HFFc6 (cell line): ENCODE results near the gene DYNC1LI2. TPM values are rescaled to one million over a fixed set of nuclear protein-coding genes. Genes with fewer than 3 reads are reported as not detected.

Experiments used
- DNase-seq: peaks from one replicate; pipeline ENCODE4 v3.0.0-alpha.2; 2018
- H3K27ac Mint-ChIP-seq: 2 replicates; pipeline ENCODE4 v1.8.0; 2020; ENCODE audit warnings: mild to moderate bottlenecking, mixed read lengths
- H3K27me3 Mint-ChIP-seq: 2 replicates; pipeline ENCODE4 v1.8.0; 2021; ENCODE audit warnings: mild to moderate bottlenecking, moderate library complexity, mixed read lengths; ENCODE audit not compliant: insufficient read depth
- H3K36me3 Mint-ChIP-seq: 2 replicates; pipeline ENCODE4 v1.8.0; 2021; ENCODE audit warnings: low read depth, mixed read lengths
- H3K4me1 Mint-ChIP-seq: 2 replicates; pipeline ENCODE4 v1.8.0; 2020; ENCODE audit warnings: low read depth, mixed read lengths
- H3K4me3 Mint-ChIP-seq: 2 replicates; pipeline ENCODE4 v1.8.0; 2020; ENCODE audit warnings: mild to moderate bottlenecking, moderate library complexity, mixed read lengths
- H3K9me3 Mint-ChIP-seq: 2 replicates; pipeline ENCODE4 v1.8.0; 2020; ENCODE audit warnings: mild to moderate bottlenecking, mixed read lengths
- total RNA-seq, 6 experiments: library from RNA; stranded (reverse); fragmentation: NEBNext Ultra II Directional; extraction: Animal tissue kit (Norgen Biotek cat#: 25700); gene quantifications; 2 replicates in 1 of 6; 3 replicates in 5 of 6; pipeline ENCODE4 v1.2.3, GENCODE V29; 2021
- TF ChIP-seq, protein P1 (sequence below): fragments of 200-600 bp; sonication (generic); IDR thresholded peaks from 2 replicates; pipeline ENCODE4 v1.5.0; 2021; ENCODE audit warnings: antibody characterized with exemption, mild to moderate bottlenecking

Gene DYNC1LI2
- total RNA-seq, 6 experiments from 2014 or later, result 84.7 to 103 (median 99.7) TPM

DNA sequence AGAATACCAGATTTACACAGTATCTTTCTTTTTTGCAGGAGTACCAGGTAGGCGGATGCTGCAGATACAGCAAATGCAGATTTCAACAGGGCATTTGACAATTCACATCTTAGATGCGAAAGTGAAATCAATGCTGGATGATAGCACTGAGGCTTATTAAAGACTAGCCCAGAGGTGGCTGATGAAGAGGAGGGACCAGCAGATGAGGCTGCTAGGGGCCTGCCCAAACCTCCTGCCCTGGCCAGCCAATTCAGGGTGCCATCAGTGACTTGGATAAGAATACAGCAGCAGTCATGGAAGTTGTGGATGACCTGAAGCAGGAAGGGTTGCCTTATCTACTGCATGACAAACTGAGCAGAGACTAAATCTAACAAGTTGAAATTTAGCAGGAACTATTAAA is 1.5 kb upstream of the DYNC1LI2 start:
- Mint-ChIP-seq H3K27ac (no peak overlapping the region), H3K4me1 (peaks cover 33% of the 10 kb centered on the region), H3K27me3 (peaks cover 1% of the 10 kb centered on the region), H3K4me3 (no peak overlapping the region), H3K36me3 (peaks cover 27% of the 10 kb centered on the region), H3K9me3 (no peaks in the 10 kb centered on the region; the same call in 1 of the 2 replicates)
- DNase-seq, result no peak
- TF ChIP-seq, protein P1, sequence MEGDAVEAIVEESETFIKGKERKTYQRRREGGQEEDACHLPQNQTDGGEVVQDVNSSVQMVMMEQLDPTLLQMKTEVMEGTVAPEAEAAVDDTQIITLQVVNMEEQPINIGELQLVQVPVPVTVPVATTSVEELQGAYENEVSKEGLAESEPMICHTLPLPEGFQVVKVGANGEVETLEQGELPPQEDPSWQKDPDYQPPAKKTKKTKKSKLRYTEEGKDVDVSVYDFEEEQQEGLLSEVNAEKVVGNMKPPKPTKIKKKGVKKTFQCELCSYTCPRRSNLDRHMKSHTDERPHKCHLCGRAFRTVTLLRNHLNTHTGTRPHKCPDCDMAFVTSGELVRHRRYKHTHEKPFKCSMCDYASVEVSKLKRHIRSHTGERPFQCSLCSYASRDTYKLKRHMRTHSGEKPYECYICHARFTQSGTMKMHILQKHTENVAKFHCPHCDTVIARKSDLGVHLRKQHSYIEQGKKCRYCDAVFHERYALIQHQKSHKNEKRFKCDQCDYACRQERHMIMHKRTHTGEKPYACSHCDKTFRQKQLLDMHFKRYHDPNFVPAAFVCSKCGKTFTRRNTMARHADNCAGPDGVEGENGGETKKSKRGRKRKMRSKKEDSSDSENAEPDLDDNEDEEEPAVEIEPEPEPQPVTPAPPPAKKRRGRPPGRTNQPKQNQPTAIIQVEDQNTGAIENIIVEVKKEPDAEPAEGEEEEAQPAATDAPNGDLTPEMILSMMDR, result no peak

DNA sequence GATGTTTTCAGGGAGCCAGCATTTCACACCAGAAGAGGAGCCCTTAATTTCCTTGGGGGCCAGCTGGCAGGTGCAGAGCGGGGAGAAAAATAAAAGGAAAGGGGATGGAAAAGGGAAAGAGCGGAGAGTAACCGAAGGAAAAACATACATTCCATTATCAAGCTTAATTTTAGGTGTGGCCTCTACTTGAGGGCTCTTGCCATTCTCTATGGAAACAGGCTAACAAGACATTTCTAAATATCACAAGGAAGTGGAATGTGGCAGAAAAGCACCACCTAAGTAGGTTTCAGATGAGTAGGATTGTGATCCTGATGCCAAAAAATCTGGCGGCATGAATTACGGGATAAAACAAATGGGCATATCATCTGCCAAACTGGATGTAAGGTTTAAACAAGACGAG is 970 bp upstream of the DYNC1LI2 start:
- Mint-ChIP-seq H3K27me3 (peaks cover 1% of the 10 kb centered on the region), H3K9me3 (no peaks in the 10 kb centered on the region; the same call in 1 of the 2 replicates), H3K27ac (peak overlapping the region; percentile 75)

DNA sequence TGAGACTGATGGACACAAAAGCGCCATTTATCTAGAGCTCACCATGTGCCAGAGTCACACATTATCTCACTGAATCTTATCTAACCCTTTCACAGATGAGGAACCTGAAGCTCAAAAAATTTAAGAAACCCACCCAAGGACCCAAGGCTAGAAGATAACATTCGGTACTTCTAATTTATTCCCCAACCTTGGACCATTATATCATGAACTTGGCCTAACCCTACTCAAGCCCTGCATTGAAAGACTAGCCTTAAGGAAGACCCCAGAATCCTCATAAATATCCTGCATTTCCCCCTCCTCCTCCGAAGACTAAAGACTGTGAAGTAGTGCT is 548 bp upstream of the DYNC1LI2 start:
- TF ChIP-seq, protein P1, result peak; percentile 12; the same call in 1 of the 2 replicates
- no peaks in the 10 kb centered on the region; the same call in 1 of the 2 replicates for H3K9me3 Mint-ChIP-seq

More for the DNA sequence above, 970 bp upstream of the DYNC1LI2 start:
- no peak for DNase-seq
- TF ChIP-seq, protein P1, result no peak
- peak overlapping the region; percentile 83 for H3K4me3 Mint-ChIP-seq
- peaks cover 33% of the 10 kb centered on the region for H3K4me1 Mint-ChIP-seq
- H3K36me3 Mint-ChIP-seq, result peaks cover 27% of the 10 kb centered on the region

DNA sequence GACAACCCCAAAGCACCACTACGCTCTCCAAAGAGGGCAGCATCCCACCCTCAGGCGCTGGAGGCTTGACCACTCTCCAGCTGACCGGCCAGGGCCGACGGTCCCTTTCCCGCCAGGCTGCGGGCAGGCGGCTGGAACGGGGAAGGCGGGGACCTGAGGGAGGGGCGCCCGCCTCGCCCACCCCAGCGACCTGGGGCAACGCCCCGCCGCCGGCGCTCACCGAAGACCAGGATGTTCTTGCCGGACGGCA is 431 bp downstream of the DYNC1LI2 start:
- peaks cover 1% of the 10 kb centered on the region for H3K27me3 Mint-ChIP-seq
- no peak for DNase-seq
- H3K27ac Mint-ChIP-seq, result peak overlapping the region; percentile 79
- peaks cover 31% of the 10 kb centered on the region for H3K36me3 Mint-ChIP-seq
- TF ChIP-seq, protein P1, result no peak
- no peaks in the 10 kb centered on the region; the same call in 1 of the 2 replicates for H3K9me3 Mint-ChIP-seq
- H3K4me1 Mint-ChIP-seq, result peaks cover 33% of the 10 kb centered on the region
- H3K4me3 Mint-ChIP-seq, result peak overlapping the region; percentile 95

More for the DNA sequence above, 548 bp upstream of the DYNC1LI2 start:
- Mint-ChIP-seq H3K27me3 (peaks cover 1% of the 10 kb centered on the region), H3K4me3 (peak overlapping the region; percentile 83), H3K36me3 (peaks cover 27% of the 10 kb centered on the region), H3K4me1 (peaks cover 33% of the 10 kb centered on the region), H3K27ac (peak overlapping the region; percentile 75)
- no peak for DNase-seq

DNA sequence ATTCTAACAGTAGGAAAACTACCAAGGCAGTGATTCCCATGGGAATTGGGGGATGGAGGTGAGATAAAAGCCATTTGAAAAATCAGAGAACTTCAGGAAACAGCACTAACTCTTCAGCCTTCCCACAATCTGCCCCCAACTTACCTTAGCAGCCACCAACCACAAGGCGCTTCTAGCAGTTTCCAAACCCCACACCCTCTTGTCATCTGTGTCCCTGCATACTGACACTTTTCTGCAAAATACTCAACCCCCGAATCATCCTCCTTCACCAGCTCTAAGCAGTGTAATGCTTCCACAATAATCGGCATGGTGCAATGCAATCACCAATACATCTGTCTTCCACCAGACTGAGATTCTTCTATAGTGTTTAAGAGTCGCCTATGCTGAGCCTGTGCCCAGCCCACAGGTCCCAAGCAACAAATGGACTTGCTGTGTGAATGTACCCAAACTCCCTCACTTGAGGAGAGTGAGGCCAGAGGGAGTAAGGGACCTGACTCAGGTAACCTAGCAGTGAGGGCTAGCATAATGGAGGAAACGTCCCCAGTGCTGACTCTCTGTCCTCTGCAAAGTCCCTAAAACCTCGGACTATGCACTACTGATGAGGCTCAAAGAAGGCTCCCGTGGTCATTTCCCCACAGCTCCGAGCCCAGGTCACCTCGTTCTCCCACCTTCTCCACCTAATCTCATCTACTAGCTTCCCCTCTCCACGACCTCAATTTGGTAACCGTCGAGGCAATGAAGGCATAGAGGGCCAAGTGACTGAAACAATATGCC is 943 bp downstream of the DYNC1LI2 start:
- Mint-ChIP-seq H3K27me3 (no peaks in the 10 kb centered on the region; the same call in none of the 2 replicates), H3K4me3 (peak overlapping the region; percentile 95), H3K36me3 (peaks cover 31% of the 10 kb centered on the region), H3K4me1 (peaks cover 33% of the 10 kb centered on the region), H3K27ac (peak overlapping the region; percentile 59), H3K9me3 (no peaks in the 10 kb centered on the region; the same call in 1 of the 2 replicates)
- TF ChIP-seq, protein P1, result no peak
- no peak for DNase-seq
